ENCODE data around the gene PAXIP1.

DNA sequence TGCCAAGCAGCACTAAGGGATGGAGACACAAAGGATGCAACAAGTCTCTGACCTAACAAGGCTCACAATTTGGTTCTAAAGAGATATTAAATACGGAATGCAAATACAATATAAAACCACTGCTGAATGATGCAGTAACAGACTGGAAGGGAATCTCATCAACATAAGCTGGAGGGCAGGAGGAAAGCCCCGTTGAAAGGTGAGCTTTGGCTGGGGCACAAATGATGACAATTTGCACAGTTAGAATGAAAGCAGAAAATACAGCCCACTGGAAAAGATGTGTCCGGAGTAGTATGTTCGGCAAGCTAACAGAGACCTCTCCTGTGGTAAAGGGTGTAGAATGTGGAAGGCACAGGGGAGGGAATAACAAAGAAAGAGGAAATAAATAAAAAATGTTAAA lies 26.1 kb downstream of the PAXIP1 start:
- TF ChIP-seq CTCF (conservative IDR thresholded peaks at IDR 0.05 in 1 of 2, IDR thresholded peaks at IDR 0.05 in 1 of 2; ENCODE audit: low read depth in 1 of 2, low read length in 2 of 2) (no peak), EZH2 (IDR thresholded peaks at IDR 0.05; ENCODE audit: low read length, missing control alignments) (no peak)
